H9 (cell line): Measurements from ENCODE around the gene RABGEF1. TPM values are rescaled to one million over a fixed set of nuclear protein-coding genes. Genes with fewer than 3 reads are reported as not detected.
"Not testable (repeated sequence)": the region's sequence is repeated elsewhere in the genome, so short reads cannot be mapped to it uniquely, and the experiment has no call there.

Source experiments
- DNase-seq: peaks from one replicate; pipeline ENCODE4 v3.0.0-alpha.2; 2017
- H2AFZ ChIP-seq: one replicate; pipeline ENCODE4 v1.6.1; 2013; ENCODE audit warnings: mild to moderate bottlenecking, low read length, control low read depth, moderate library complexity
- H2AK5ac ChIP-seq: 2 replicates; pipeline ENCODE4 v1.6.1; 2013; ENCODE audit warnings: low read length, control low read depth, mixed read lengths; ENCODE audit not compliant: insufficient read length
- H2BK120ac ChIP-seq: one replicate; pipeline ENCODE4 v1.6.1; 2013; ENCODE audit warnings: low read depth, mild to moderate bottlenecking, low read length, control low read depth, inconsistent platforms; ENCODE audit not compliant: poor library complexity, severe bottlenecking
- H2BK12ac ChIP-seq: 2 replicates; pipeline ENCODE4 v1.6.1; 2013; ENCODE audit warnings: low read length, control low read depth, mixed read lengths, low read depth; ENCODE audit not compliant: insufficient read length
- H2BK15ac ChIP-seq: 2 replicates; pipeline ENCODE4 v1.6.1; 2013; ENCODE audit warnings: low read depth, low read length, control low read depth
- H2BK20ac ChIP-seq: one replicate; pipeline ENCODE4 v1.6.1; 2013; ENCODE audit warnings: low read depth, mild to moderate bottlenecking, low read length, control low read depth, inconsistent platforms; ENCODE audit not compliant: poor library complexity, severe bottlenecking
- H2BK5ac ChIP-seq: 2 replicates; pipeline ENCODE4 v1.6.1; 2013; ENCODE audit warnings: low read length, control low read depth, mixed read lengths; ENCODE audit not compliant: insufficient read length
- H3K14ac ChIP-seq: 2 replicates; pipeline ENCODE4 v1.6.1; 2013; ENCODE audit warnings: low read length, control low read depth; ENCODE audit not compliant: insufficient read depth
- H3K18ac ChIP-seq: 2 replicates; pipeline ENCODE4 v1.6.1; 2013; ENCODE audit warnings: low read depth, mild to moderate bottlenecking, mixed read lengths, low read length, control low read depth; ENCODE audit not compliant: insufficient read length
- H3K23ac ChIP-seq: 2 replicates; pipeline ENCODE4 v1.6.1; 2013; ENCODE audit warnings: low read length, control low read depth, mixed read lengths, low read depth; ENCODE audit not compliant: insufficient read length
- H3K23me2 ChIP-seq: 2 replicates; pipeline ENCODE4 v1.6.1; 2013; ENCODE audit warnings: low read depth, mild to moderate bottlenecking, mixed read lengths, low read length, control low read depth; ENCODE audit not compliant: insufficient read length, poor library complexity, severe bottlenecking
- H3K27ac ChIP-seq: 2 replicates; pipeline ENCODE4 v1.5.1; 2013; ENCODE audit warnings: low read length, control low read depth, mixed read lengths, low read depth; ENCODE audit not compliant: insufficient read length
- H3K27me3 ChIP-seq: 2 replicates; pipeline ENCODE4 v1.6.1; 2013; ENCODE audit warnings: low read length, control low read depth, inconsistent platforms; ENCODE audit not compliant: insufficient read depth
- H3K4ac ChIP-seq: 2 replicates; pipeline ENCODE4 v1.6.1; 2013; ENCODE audit warnings: low read depth, mild to moderate bottlenecking, control low read depth, inconsistent platforms, low read length, moderate library complexity
- H3K4me1 ChIP-seq: 2 replicates; pipeline ENCODE4 v1.6.1; 2013; ENCODE audit warnings: low read length, control low read depth, inconsistent platforms; ENCODE audit not compliant: insufficient read depth
- H3K4me2 ChIP-seq: 2 replicates; pipeline ENCODE4 v1.6.1; 2013; ENCODE audit warnings: low read length, control low read depth, mixed read lengths; ENCODE audit not compliant: insufficient read length, insufficient read depth
- H3K56ac ChIP-seq: 2 replicates; pipeline ENCODE4 v1.6.1; 2013; ENCODE audit warnings: low read depth, mild to moderate bottlenecking, mixed read lengths, low read length, control low read depth; ENCODE audit not compliant: insufficient read length
- H3K79me1 ChIP-seq: 2 replicates; pipeline ENCODE4 v1.6.1; 2013; ENCODE audit warnings: low read depth, mild to moderate bottlenecking, moderate library complexity, low read length, control low read depth, inconsistent platforms; ENCODE audit not compliant: insufficient read depth, poor library complexity, severe bottlenecking
- H3K79me2 ChIP-seq: 2 replicates; pipeline ENCODE4 v1.6.1; 2013; ENCODE audit warnings: low read length, control low read depth, inconsistent platforms; ENCODE audit not compliant: insufficient read depth
- H3K9ac ChIP-seq: 2 replicates; pipeline ENCODE4 v1.6.1; 2013; ENCODE audit warnings: low read length, control low read depth, mixed read lengths; ENCODE audit not compliant: insufficient read length; ENCODE audit errors: extremely low read depth
- H3K9me3 ChIP-seq: one replicate; pipeline ENCODE4 v1.6.1; 2013; ENCODE audit warnings: low read depth, low read length, inconsistent platforms; ENCODE audit not compliant: control insufficient read depth
- H3T11ph ChIP-seq: one replicate; pipeline ENCODE4 v1.6.1; 2013; ENCODE audit warnings: mild to moderate bottlenecking, low read length, control low read depth, inconsistent platforms
- H4K20me1 ChIP-seq: one replicate; pipeline ENCODE4 v1.6.1; 2013; ENCODE audit not compliant: control insufficient read depth, insufficient read length, insufficient read depth
- H4K5ac ChIP-seq: 2 replicates; pipeline ENCODE4 v1.6.1; 2013; ENCODE audit warnings: low read depth, mild to moderate bottlenecking, mixed read lengths, low read length, control low read depth; ENCODE audit not compliant: insufficient read length
- H4K8ac ChIP-seq: replicated peaks from 2 replicates; pipeline ENCODE4 v1.6.1; 2013; ENCODE audit warnings: low read length, control low read depth, mixed read lengths, low read depth; ENCODE audit not compliant: insufficient read length
- H4K91ac ChIP-seq: 2 replicates; pipeline ENCODE4 v1.6.1; 2013; ENCODE audit warnings: low read depth, mild to moderate bottlenecking, moderate library complexity, mixed read lengths, low read length, control low read depth; ENCODE audit not compliant: insufficient read length
- H3K27ac Mint-ChIP-seq, 3 experiments: 2 replicates in 2 of 3; 3 replicates in 1 of 3; pipeline ENCODE4 v1.8.0; 2020 to 2021; ENCODE audit warnings: mixed read lengths in 3 of 3, mild to moderate bottlenecking in 1 of 3, moderate library complexity in 1 of 3
- H3K27me3 Mint-ChIP-seq: 2 replicates; pipeline ENCODE4 v1.8.0; 2021; ENCODE audit warnings: low read depth, mild to moderate bottlenecking, moderate library complexity, mixed read lengths
- H3K36me3 Mint-ChIP-seq, 3 experiments: 2 replicates in 2 of 3; 3 replicates in 1 of 3; pipeline ENCODE4 v1.8.0; 2020 to 2021; ENCODE audit warnings: low read depth in 3 of 3, mixed read lengths in 3 of 3; ENCODE audit not compliant: insufficient read depth in 1 of 3
- H3K4me1 Mint-ChIP-seq, 2 experiments: 2 replicates each; pipeline ENCODE4 v1.8.0; 2020; ENCODE audit warnings: mixed read lengths in 2 of 2
- H3K4me3 Mint-ChIP-seq, 2 experiments: 2 replicates in 1 of 2; 3 replicates in 1 of 2; pipeline ENCODE4 v1.8.0; 2020 to 2021; ENCODE audit warnings: mild to moderate bottlenecking in 2 of 2, mixed read lengths in 2 of 2, moderate library complexity in 1 of 2
- H3K9me3 Mint-ChIP-seq, 2 experiments: 2 replicates in 1 of 2; 3 replicates in 1 of 2; pipeline ENCODE4 v1.8.0; 2020; ENCODE audit warnings: mild to moderate bottlenecking in 2 of 2, mixed read lengths in 2 of 2, moderate library complexity in 1 of 2
- CTCF ChIP-seq: fragments of 200-600 bp; sonication (generic); conservative IDR thresholded peaks from 3 replicates; pipeline ENCODE4 v1.8.0; 2021; ENCODE audit warnings: antibody characterized with exemption, mild to moderate bottlenecking
- WGBS: extraction: QIAGEN DNeasy Blood & Tissue Kit; methylation state at CpG from one replicate; pipeline ENCODE4 v1.1.7; 2013; ENCODE audit warnings: missing lambda C conversion rate, low lambda C conversion rate, mixed read lengths; ENCODE audit not compliant: insufficient read length; ENCODE audit errors: extremely low coverage; 5-methylcytosine and 5-hydroxymethylcytosine counted together
- total RNA-seq: library from RNA; stranded (reverse); gene quantifications from 2 replicates; pipeline ENCODE4 v1.2.1, GENCODE V29; 2021

The RABGEF1 gene
- total RNA-seq, 1 experiment from 2014 or later, result 17.3 TPM

GRCh38 chr7:66776383-66776782 is 35.9 kb downstream of the RABGEF1 start:
- not testable (repeated sequence) for H3K4me3 Mint-ChIP-seq, H3K56ac ChIP-seq, H3K9ac ChIP-seq, H3K4me1 ChIP-seq, H3K4me1 Mint-ChIP-seq, H3K4me2 ChIP-seq, H4K20me1 ChIP-seq, H3K27ac ChIP-seq, H3K18ac ChIP-seq, H4K8ac ChIP-seq, H3T11ph ChIP-seq, DNase-seq, H3K27me3 Mint-ChIP-seq, H4K5ac ChIP-seq, H2BK120ac ChIP-seq, H4K91ac ChIP-seq, H2BK5ac ChIP-seq, H2AK5ac ChIP-seq, H3K79me2 ChIP-seq, H2BK12ac ChIP-seq, H3K9me3 Mint-ChIP-seq, H3K23ac ChIP-seq, H3K9me3 ChIP-seq, H2BK15ac ChIP-seq, H3K4ac ChIP-seq, H3K23me2 ChIP-seq, H3K14ac ChIP-seq, H2AFZ ChIP-seq, H2BK20ac ChIP-seq, H3K79me1 ChIP-seq, H3K27me3 ChIP-seq
- peaks cover 12 to 65% (median 43%) of the 10 kb centered on the region in 3 experiments; a peak in 6 of 7 replicates for H3K36me3 Mint-ChIP-seq
- peak; percentile 36; the same call in 1 of the 3 replicates for TF ChIP-seq CTCF
- H3K27ac Mint-ChIP-seq, result 0 out of 7 replicates have a peak overlapping the region, but pooled peaks of 1 of the 3 experiments have one; percentile 16
- WGBS, result no CpG with 5 or more reads among the region's 5 CpGs
